IgD-negative memory B cell (primary cell): ENCODE results near the gene ARID5A. TPM values are rescaled to one million over a fixed set of nuclear protein-coding genes. Genes with fewer than 3 reads are reported as not detected.

Experiments used
- H3K27ac Mint-ChIP-seq, 3 donors: one replicate each; pipeline ENCODE4 v1.8.0; 2020 to 2022; ENCODE audit warnings: mild to moderate bottlenecking in 3 of 3, mixed read lengths in 3 of 3, moderate library complexity in 1 of 3
- H3K27me3 Mint-ChIP-seq: one replicate; pipeline ENCODE4 v1.8.0; 2021; ENCODE audit warnings: mixed read lengths
- H3K36me3 Mint-ChIP-seq: one replicate; pipeline ENCODE4 v1.8.0; 2020; ENCODE audit warnings: mild to moderate bottlenecking, mixed read lengths
- H3K4me1 Mint-ChIP-seq, 3 donors: one replicate each; pipeline ENCODE4 v1.8.0; 2020 to 2022; ENCODE audit warnings: mixed read lengths in 3 of 3, mild to moderate bottlenecking in 1 of 3
- H3K4me3 Mint-ChIP-seq, 4 donors: one replicate each; pipeline ENCODE4 v1.8.0; 2020 to 2022; ENCODE audit warnings: mild to moderate bottlenecking in 4 of 4, mixed read lengths in 4 of 4, moderate library complexity in 3 of 4
- H3K9me3 Mint-ChIP-seq, 3 donors: one replicate each; pipeline ENCODE4 v1.8.0; 2020 to 2021; ENCODE audit warnings: mixed read lengths in 3 of 3, mild to moderate bottlenecking in 1 of 3
- polyA plus RNA-seq: library from polyadenylated mRNA; unstranded; fragments of 300-500 nt; fragmentation: Illumina TruSeq; gene quantifications from one replicate; pipeline ENCODE4 v1.2.3, GENCODE V29; 2021

ARID5A gene
- polyA plus RNA-seq, 1 donor from 2014 or later: 62.3 TPM

DNA sequence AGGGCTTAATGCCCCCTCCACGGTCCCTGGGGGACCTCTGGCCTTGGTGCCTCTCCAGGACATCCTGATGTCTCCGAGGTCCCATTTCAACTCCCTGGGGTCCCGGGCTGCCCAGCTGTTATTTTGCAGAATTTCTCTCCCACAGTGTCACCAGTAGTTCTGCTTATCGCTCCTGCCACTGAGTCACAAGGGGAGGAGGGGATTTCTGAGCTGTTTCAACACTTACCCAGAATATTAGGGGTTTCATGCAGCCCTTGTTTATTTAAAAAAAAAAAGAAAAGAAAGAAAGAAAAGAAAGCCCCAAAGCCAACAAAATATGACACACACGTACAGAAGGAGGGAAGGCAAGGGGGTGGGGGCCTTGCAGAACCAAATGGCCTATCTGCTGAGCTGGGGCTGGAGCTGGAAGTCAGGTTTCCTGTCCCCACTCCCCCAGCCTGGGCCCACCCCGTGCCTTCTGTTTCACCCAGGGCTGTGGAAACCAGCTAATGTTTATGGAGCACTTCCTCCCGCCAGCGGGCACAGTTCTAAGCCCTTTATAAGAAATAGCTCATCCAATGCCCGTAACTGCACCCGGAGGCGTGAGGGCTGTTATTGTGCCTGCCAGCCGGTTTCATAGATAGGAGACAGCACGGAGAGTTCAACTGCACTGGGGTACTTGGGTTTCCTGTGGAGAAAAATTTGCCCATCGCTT, 8.4 kb upstream of the ARID5A start:
- Mint-ChIP-seq H3K9me3 (no peaks in the 10 kb centered on the region), H3K27ac (peak overlapping the region; percentile 60 to 87 (median 85)), H3K4me1 (peaks cover 18 to 42% (median 32%) of the 10 kb centered on the region in 3 donors), H3K36me3 (no peaks in the 10 kb centered on the region), H3K4me3 (peak overlapping the region; percentile 81 to 93 (median 88)), H3K27me3 (peaks cover 11% of the 10 kb centered on the region)

- Mint-ChIP-seq H3K4me3 (peak overlapping the region in 3 of 4 donors; percentile 83 to 93 (median 85)), H3K27ac (peak overlapping the region in 2 of 3 donors; percentile 60 to 87), H3K27me3 (peaks cover 9% of the 10 kb centered on the region), H3K9me3 (no peaks in the 10 kb centered on the region), H3K36me3 (no peaks in the 10 kb centered on the region), H3K4me1 (peaks cover 18 to 43% (median 32%) of the 10 kb centered on the region in 3 donors)
Observed at GRCh38 chr2:96528700-96529375, 7.7 kb upstream of the ARID5A start.

- H3K27me3 Mint-ChIP-seq: peaks cover 3% of the 10 kb centered on the region
- peaks cover 18 to 36% (median 28%) of the 10 kb centered on the region in 3 donors for H3K4me1 Mint-ChIP-seq
- H3K27ac Mint-ChIP-seq: peak overlapping the region in 2 of 3 donors; percentile 60 to 84
- no peaks in the 10 kb centered on the region for H3K36me3 Mint-ChIP-seq
- no peaks in the 10 kb centered on the region for H3K9me3 Mint-ChIP-seq
- H3K4me3 Mint-ChIP-seq: peak overlapping the region in 1 of 4 donors; percentile 85
Observed at GRCh38 chr2:96529376-96530143, 7.0 kb upstream of the ARID5A start.

GRCh38 chr2:96530144-96530430, 6.5 kb upstream of the ARID5A start:
- Mint-ChIP-seq H3K4me1 (peaks cover 18 to 35% (median 29%) of the 10 kb centered on the region in 3 donors), H3K36me3 (no peaks in the 10 kb centered on the region), H3K9me3 (no peaks in the 10 kb centered on the region), H3K4me3 (no peak overlapping the region), H3K27me3 (peaks cover 3% of the 10 kb centered on the region), H3K27ac (peak overlapping the region in 2 of 3 donors; percentile 8 to 84)

DNA sequence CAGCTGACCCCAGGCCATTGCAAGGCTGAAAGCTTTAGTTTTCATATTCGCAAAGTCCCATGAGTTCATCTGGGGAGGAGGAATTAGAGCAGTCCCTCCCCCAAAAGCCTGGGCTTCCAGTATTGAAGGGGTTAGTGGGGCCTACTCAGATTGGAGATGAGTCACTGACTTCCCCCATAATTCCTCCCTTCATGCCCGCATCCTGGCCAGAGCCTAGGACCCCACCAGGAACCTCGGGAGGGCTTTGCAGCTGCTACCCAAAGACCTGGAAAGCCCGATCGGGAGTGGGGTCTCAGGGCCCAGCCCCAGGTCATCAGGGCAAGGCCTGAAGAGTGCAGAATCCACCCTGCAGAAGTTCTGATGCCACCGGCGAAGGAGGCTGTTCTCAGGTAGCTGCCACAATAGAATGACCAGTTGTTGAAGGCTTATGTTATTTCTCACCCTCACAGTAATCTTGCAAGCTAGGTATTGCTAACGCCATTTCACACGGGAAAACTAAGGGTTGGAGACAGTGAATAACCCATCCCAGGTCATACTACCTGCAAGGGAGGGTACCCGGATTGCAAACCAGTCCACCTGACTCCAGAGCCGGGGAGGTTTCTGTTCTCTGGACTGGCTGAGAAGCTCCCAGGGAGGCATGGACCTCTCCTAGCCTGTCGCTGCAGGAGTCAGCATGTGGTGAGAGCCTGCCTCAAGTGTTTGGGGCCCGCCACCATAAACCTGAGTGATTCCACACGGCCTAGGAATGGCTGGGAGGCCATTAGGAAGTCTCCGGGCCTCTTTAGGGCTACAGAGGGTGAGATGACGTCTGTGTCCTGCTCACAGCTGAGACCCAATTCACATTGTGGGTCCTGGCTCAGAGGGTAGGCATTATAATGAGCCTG, 5.8 kb upstream of the ARID5A start:
- peak overlapping the region in 1 of 3 donors; percentile 90 for H3K27ac Mint-ChIP-seq
- H3K4me3 Mint-ChIP-seq: peak overlapping the region in 2 of 4 donors; percentile 42 to 47
- no peaks in the 10 kb centered on the region for H3K36me3 Mint-ChIP-seq
- no peaks in the 10 kb centered on the region for H3K9me3 Mint-ChIP-seq
- peaks cover 18 to 35% (median 29%) of the 10 kb centered on the region in 3 donors for H3K4me1 Mint-ChIP-seq
- peaks cover 3% of the 10 kb centered on the region for H3K27me3 Mint-ChIP-seq

- Mint-ChIP-seq H3K27ac (peak overlapping the region in 1 of 3 donors; percentile 90), H3K4me1 (peaks cover 18 to 34% (median 29%) of the 10 kb centered on the region in 3 donors), H3K36me3 (no peaks in the 10 kb centered on the region), H3K4me3 (peak overlapping the region in 3 of 4 donors; percentile 42 to 78 (median 60)), H3K9me3 (no peaks in the 10 kb centered on the region), H3K27me3 (peaks cover 3% of the 10 kb centered on the region)
Observed at GRCh38 chr2:96531366-96531765, 5.2 kb upstream of the ARID5A start.

DNA sequence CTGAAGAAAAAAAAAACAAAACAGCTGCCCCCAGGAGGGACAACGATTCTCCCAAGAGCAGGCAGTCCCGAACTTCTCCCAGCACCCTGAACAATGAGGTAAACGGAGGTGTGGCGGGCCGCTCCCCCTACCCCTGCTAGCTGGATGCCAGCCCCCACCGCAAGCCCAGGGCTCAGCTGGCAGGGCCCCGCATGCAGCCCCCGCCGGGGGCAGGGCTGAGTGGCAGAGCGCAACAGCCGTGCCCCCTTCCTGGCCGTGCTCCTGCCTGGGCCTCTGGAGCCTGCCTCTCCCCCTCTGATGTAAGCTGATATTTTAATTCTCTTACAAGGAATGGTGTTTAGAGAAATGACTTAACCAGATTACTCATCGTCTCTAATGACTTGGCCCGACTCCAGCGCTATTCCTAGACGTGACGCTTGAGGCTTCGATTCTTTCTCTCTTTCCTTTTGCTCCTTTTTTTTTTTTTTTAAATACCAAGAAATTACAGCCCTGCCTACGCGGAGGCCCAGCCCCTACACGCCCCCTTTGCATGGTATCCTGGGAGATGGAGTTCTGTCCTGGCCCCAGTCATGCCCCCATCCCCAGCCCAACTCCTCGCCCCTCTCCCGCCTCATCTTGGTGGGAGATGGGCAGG, 4.6 kb upstream of the ARID5A start:
- peak overlapping the region; percentile 28 to 90 (median 86) for H3K27ac Mint-ChIP-seq
- H3K27me3 Mint-ChIP-seq: no peaks in the 10 kb centered on the region
- H3K36me3 Mint-ChIP-seq: no peaks in the 10 kb centered on the region
- peak overlapping the region; percentile 68 to 93 (median 85) for H3K4me3 Mint-ChIP-seq
- peaks cover 15 to 29% (median 25%) of the 10 kb centered on the region in 3 donors for H3K4me1 Mint-ChIP-seq
- H3K9me3 Mint-ChIP-seq: no peaks in the 10 kb centered on the region

GRCh38 chr2:96532641-96533291, 3.8 kb upstream of the ARID5A start:
- Mint-ChIP-seq H3K4me1 (peaks cover 14 to 29% (median 21%) of the 10 kb centered on the region in 3 donors), H3K36me3 (no peaks in the 10 kb centered on the region), H3K27ac (peak overlapping the region in 2 of 3 donors; percentile 86 to 90), H3K27me3 (no peaks in the 10 kb centered on the region), H3K4me3 (peak overlapping the region in 2 of 4 donors; percentile 78 to 92), H3K9me3 (no peaks in the 10 kb centered on the region)

DNA sequence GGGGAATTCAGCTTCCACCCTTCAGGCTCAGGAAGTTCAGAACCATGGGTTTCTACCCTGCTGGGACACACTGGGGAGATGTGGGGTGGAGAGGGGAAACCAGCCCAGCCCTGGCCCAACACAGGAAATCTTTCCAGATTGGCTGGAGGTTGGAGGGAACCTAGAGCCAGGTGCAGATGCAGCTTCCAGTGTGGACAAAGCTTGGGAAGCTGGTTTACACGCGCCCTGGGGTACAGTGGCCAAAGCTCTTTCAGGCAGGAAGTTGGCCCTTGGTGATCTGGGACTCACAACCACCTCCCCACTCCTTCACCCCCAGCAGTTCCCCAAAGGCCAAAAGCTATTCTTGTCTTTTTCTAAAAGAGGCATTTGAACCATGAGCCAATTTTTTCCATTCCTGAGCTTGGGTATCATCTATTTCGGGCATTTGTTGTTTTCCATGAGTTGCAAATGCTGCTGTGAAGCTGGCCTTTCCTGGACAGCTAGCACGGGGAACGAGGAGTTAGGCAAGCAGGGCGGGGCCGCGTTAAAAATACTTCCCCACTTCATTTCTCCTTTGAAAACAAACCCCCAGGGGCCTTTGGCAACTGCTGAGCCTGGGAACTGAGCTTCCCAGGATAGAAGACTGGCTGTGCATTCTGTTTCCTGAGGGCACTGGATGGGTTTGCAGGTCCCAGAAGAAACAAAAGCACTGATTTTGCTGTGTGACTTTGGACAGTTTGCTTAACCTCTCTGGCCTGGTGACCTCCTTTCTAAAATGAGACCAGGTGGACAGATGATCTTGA, 3.1 kb upstream of the ARID5A start:
- H3K9me3 Mint-ChIP-seq: no peaks in the 10 kb centered on the region
- H3K27me3 Mint-ChIP-seq: no peaks in the 10 kb centered on the region
- H3K4me3 Mint-ChIP-seq: peak overlapping the region in 2 of 4 donors; percentile 39 to 66
- peak overlapping the region in 1 of 3 donors; percentile 49 for H3K27ac Mint-ChIP-seq
- H3K4me1 Mint-ChIP-seq: peaks cover 11 to 26% (median 15%) of the 10 kb centered on the region in 3 donors
- peaks cover 1% of the 10 kb centered on the region for H3K36me3 Mint-ChIP-seq

DNA sequence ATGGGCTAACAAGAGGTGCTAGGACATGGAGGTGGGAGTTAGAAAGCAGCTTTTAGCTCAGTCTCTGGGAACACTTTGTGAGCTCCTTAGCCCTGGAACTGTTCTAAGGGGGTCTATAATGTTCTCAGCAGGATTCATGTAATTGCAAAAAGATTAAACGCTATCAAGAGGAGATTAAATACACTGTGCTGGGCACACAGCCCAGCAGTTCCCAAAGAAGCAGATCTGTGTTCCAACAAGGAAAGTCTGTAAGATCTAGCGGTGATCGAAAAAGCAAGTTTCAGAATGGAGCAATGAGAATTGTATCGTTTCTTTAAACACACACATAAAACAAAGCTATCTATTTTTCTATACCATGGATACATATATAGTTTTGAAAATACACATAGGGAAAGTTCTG, 2.4 kb upstream of the ARID5A start:
- Mint-ChIP-seq H3K27me3 (no peaks in the 10 kb centered on the region), H3K4me3 (peak overlapping the region in 2 of 4 donors; percentile 20 to 66), H3K27ac (peak overlapping the region in 1 of 3 donors; percentile 49), H3K4me1 (peaks cover 14 to 31% (median 21%) of the 10 kb centered on the region in 3 donors), H3K9me3 (no peaks in the 10 kb centered on the region), H3K36me3 (peaks cover 3% of the 10 kb centered on the region)

GRCh38 chr2:96534701-96535181, 1.8 kb upstream of the ARID5A start:
- H3K4me3 Mint-ChIP-seq: peak overlapping the region in 1 of 4 donors; percentile 66
- H3K4me1 Mint-ChIP-seq: peaks cover 17 to 34% (median 24%) of the 10 kb centered on the region in 3 donors
- H3K9me3 Mint-ChIP-seq: no peaks in the 10 kb centered on the region
- no peaks in the 10 kb centered on the region for H3K27me3 Mint-ChIP-seq
- H3K36me3 Mint-ChIP-seq: peaks cover 3% of the 10 kb centered on the region
- peak overlapping the region in 2 of 3 donors; percentile 49 to 59 for H3K27ac Mint-ChIP-seq

GRCh38 chr2:96535331-96535730, 1.2 kb upstream of the ARID5A start:
- Mint-ChIP-seq H3K9me3 (no peaks in the 10 kb centered on the region), H3K36me3 (peaks cover 3% of the 10 kb centered on the region), H3K4me3 (peak overlapping the region in 1 of 4 donors; percentile 98), H3K27ac (peak overlapping the region in 2 of 3 donors; percentile 7 to 97), H3K4me1 (peaks cover 16 to 33% (median 24%) of the 10 kb centered on the region in 3 donors), H3K27me3 (no peaks in the 10 kb centered on the region)
